Esophagus squamous epithelium (tissue), 4 donors: ENCODE results near the gene HDX.

Experiments used
- CTCF ChIP-seq, 6 experiments: fragments of 450-650 bp in 4 of 6; fragments of 200-600 bp in 2 of 6; sonication (generic) in 2 of 6; IDR thresholded peaks; one replicate each; pipeline ENCODE4 v1.5.1; 2016 to 2019; ENCODE audit warnings: antibody characterized with exemption in 6 of 6, mild to moderate bottlenecking in 4 of 6, moderate library complexity in 4 of 6
- POLR2A ChIP-seq, 4 donors: fragments of 450-650 bp; IDR thresholded peaks; one replicate each; pipeline ENCODE4 v1.6.1; 2017; ENCODE audit warnings: antibody characterized with exemption in 4 of 4, mild to moderate bottlenecking in 4 of 4, moderate library complexity in 3 of 4

- TF ChIP-seq POLR2A (IDR thresholded peaks at IDR 0.05), result no peak
- no peak for TF ChIP-seq CTCF (IDR thresholded peaks at IDR 0.05)
Observed at GRCh38 chrX:84362184-84362838, 139.9 kb downstream of the HDX start.
